Uterus (tissue), 4 donors: ENCODE measurements around the gene SNX5. TPM values are rescaled to one million over a fixed set of nuclear protein-coding genes. Genes with fewer than 3 reads are reported as not detected.

Experiments
- DNase-seq, 2 donors: peaks; one replicate each; pipeline ENCODE4 v3.0.0-alpha.2; 2019 to 2020
- H3K27ac ChIP-seq, 2 donors: fragments of 200-600 bp; sonication (generic); 1 replicate in 1 of 2; 2 replicates in 1 of 2; pipeline ENCODE4 v1.5.1; 2016 to 2018
- H3K27me3 ChIP-seq, 2 donors: fragments of 200-600 bp; sonication (generic); one replicate each; pipeline ENCODE4 v1.5.1; 2018 to 2019; ENCODE audit warnings: control low read depth in 1 of 2
- H3K36me3 ChIP-seq, 2 donors: fragments of 200-600 bp; sonication (generic); one replicate each; pipeline ENCODE4 v1.5.1; 2019; ENCODE audit warnings: control low read depth in 1 of 2
- H3K4me1 ChIP-seq, 2 donors: fragments of 200-600 bp; sonication (generic); one replicate each; pipeline ENCODE4 v1.5.1; 2018 to 2019; ENCODE audit warnings: control low read depth in 1 of 2
- H3K4me3 ChIP-seq, 2 donors: fragments of 200-600 bp; sonication (generic); 1 replicate in 1 of 2; 2 replicates in 1 of 2; pipeline ENCODE4 v1.5.1; 2018 to 2019; ENCODE audit warnings: mild to moderate bottlenecking in 1 of 2
- H3K9me3 ChIP-seq, 2 donors: fragments of 200-600 bp; sonication (generic); one replicate each; pipeline ENCODE4 v1.5.1; 2019; ENCODE audit warnings: control low read depth in 1 of 2
- POLR2A ChIP-seq, 2 donors: fragments of 450-650 bp; IDR thresholded peaks; one replicate each; pipeline ENCODE4 v1.6.1; 2016; ENCODE audit warnings: antibody characterized with exemption in 2 of 2, mild to moderate bottlenecking in 1 of 2, moderate library complexity in 1 of 2
- intact Hi-C: fragments of 100-400 bp; cut with DNase I; formaldehyde crosslinking; loops from one replicate; pipeline ENCODE4 v1.15.1; 2023; ENCODE audit warnings: low total_unique reads
- total RNA-seq, 4 donors: library from RNA; depleted of rRNA in 3 of 4; stranded (reverse); fragments of >200 nt in 3 of 4; gene quantifications; one replicate each; pipeline versions ENCODE4 v1.1.0 to v1.2.4, GENCODE V29; 2014 to 2023
- TF ChIP-seq, protein P1 (sequence below), 4 experiments: fragments of 200-600 bp in 2 of 4; fragments of 450-650 bp in 2 of 4; sonication (generic) in 2 of 4; IDR thresholded peaks; one replicate each; pipeline ENCODE4 v1.5.1; 2016 to 2019; ENCODE audit warnings: antibody characterized with exemption in 4 of 4, mild to moderate bottlenecking in 2 of 4, moderate library complexity in 1 of 4
- donor health status: DM: yes; HTN: yes; CAD: no.

The SNX5 gene
- total RNA-seq, 4 donors from 2014 or later, result 71.2 to 207 (median 110) TPM

DNA sequence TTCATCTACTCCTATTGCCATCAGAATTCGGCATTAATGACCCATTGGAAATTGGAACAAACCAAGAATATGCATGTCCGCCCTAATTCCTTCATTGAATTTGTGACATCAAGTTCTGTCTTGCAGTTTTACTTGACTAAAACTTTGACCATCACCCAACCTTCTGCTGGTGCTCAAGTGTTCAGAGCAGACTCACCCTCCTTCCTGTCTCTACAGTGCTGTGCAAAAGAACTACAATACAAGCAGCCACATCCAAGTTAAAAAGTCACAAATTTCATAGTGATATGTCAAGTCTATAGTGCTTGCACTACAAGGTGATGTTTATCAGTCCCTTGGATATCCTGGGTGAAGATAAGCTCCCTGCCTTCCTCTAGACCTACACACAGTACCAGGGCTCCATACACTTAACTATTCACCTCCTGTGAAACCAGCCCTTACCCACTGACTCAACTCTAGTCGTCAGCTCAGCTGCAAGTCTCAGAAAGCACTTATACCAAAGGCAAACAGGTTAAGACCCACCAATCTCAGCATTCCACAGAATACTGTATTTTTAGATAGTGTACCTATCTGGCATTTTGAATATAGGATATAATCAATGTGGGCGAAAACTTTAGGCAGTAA lies 23.6 kb downstream of the SNX5 start:
- no peak for DNase-seq
- no peaks in the 10 kb centered on the region for H3K36me3 ChIP-seq
- no peaks in the 10 kb centered on the region for H3K9me3 ChIP-seq
- H3K27me3 ChIP-seq, result no peaks in the 10 kb centered on the region
- H3K4me3 ChIP-seq, result no peak overlapping the region
- intact Hi-C loops, result no loop called here
- no peaks in the 10 kb centered on the region for H3K4me1 ChIP-seq
- no peak overlapping the region for H3K27ac ChIP-seq
- TF ChIP-seq POLR2A (IDR thresholded peaks at IDR 0.05), result no peak
- TF ChIP-seq, protein P1, sequence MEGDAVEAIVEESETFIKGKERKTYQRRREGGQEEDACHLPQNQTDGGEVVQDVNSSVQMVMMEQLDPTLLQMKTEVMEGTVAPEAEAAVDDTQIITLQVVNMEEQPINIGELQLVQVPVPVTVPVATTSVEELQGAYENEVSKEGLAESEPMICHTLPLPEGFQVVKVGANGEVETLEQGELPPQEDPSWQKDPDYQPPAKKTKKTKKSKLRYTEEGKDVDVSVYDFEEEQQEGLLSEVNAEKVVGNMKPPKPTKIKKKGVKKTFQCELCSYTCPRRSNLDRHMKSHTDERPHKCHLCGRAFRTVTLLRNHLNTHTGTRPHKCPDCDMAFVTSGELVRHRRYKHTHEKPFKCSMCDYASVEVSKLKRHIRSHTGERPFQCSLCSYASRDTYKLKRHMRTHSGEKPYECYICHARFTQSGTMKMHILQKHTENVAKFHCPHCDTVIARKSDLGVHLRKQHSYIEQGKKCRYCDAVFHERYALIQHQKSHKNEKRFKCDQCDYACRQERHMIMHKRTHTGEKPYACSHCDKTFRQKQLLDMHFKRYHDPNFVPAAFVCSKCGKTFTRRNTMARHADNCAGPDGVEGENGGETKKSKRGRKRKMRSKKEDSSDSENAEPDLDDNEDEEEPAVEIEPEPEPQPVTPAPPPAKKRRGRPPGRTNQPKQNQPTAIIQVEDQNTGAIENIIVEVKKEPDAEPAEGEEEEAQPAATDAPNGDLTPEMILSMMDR (IDR thresholded peaks at IDR 0.05), result no peak

DNA sequence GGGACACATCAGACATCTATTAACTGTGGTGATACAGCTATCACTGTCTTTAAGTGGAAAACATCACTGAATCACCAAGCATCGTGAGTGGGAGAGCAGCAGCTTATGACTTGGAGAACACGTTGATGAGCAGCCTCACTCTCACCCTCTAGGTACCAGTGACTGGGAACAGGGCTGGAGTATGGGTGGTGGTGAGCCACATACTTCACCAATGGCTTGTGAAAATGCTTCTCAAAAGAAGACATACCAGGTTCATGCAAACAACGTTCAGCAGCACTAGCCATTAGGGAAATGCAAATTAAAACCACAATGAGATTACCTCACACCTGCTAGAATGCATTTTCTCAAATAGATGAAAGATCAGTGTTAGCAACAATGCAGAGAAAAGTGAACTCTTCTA lies 25.3 kb downstream of the SNX5 start:
- peaks cover 0 to 3% of the 10 kb centered on the region in 2 donors for H3K4me1 ChIP-seq
- no peaks in the 10 kb centered on the region for H3K27me3 ChIP-seq
- no peaks in the 10 kb centered on the region for H3K9me3 ChIP-seq
- H3K4me3 ChIP-seq, result no peak overlapping the region
- no peak overlapping the region for H3K27ac ChIP-seq
- TF ChIP-seq POLR2A (IDR thresholded peaks at IDR 0.05), result no peak
- TF ChIP-seq, protein P1 (IDR thresholded peaks at IDR 0.05), result no peak
- intact Hi-C loops, result no loop called here
- no peaks in the 10 kb centered on the region for H3K36me3 ChIP-seq
- no peak for DNase-seq

DNA sequence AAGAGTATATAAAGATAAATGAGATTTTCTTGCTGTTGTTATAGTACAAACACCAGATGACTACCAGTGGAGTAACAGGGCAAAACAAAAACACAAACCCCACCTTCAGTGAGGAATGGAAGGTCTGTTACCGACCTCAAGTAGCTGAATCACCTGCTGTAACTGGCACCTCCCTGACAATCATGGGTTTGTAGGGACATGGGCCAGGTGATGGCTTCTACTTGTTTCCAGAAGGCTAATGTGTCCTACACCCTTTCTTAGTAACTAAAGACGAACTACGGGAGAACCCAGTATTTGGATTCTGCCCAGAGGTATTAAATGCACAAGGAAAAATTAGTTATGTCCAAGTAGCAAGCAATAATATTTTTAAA lies 26.8 kb downstream of the SNX5 start:
- H3K27ac ChIP-seq, result no peak overlapping the region
- intact Hi-C loops, result no loop called here
- no peak for DNase-seq
- H3K36me3 ChIP-seq, result no peaks in the 10 kb centered on the region
- H3K4me1 ChIP-seq, result peaks cover 3 to 5% of the 10 kb centered on the region in 2 donors
- no peak for TF ChIP-seq POLR2A (IDR thresholded peaks at IDR 0.05)
- TF ChIP-seq, protein P1 (IDR thresholded peaks at IDR 0.05), result no peak
- H3K27me3 ChIP-seq, result no peaks in the 10 kb centered on the region
- no peak overlapping the region for H3K4me3 ChIP-seq
- no peaks in the 10 kb centered on the region for H3K9me3 ChIP-seq

- intact Hi-C loops, result no loop called here
- Histone ChIP-seq H3K27me3 (no peaks in the 10 kb centered on the region), H3K4me3 (no peak overlapping the region), H3K9me3 (no peaks in the 10 kb centered on the region), H3K4me1 (peaks cover 3 to 10% of the 10 kb centered on the region in 2 donors), H3K36me3 (no peaks in the 10 kb centered on the region), H3K27ac (no peak overlapping the region)
- TF ChIP-seq, protein P1 (IDR thresholded peaks at IDR 0.05), result no peak
- TF ChIP-seq POLR2A (IDR thresholded peaks at IDR 0.05), result no peak
- no peak for DNase-seq
These were observed 27.3 kb downstream of the SNX5 start for GRCh38 chr20:17941087-17941825.

DNA sequence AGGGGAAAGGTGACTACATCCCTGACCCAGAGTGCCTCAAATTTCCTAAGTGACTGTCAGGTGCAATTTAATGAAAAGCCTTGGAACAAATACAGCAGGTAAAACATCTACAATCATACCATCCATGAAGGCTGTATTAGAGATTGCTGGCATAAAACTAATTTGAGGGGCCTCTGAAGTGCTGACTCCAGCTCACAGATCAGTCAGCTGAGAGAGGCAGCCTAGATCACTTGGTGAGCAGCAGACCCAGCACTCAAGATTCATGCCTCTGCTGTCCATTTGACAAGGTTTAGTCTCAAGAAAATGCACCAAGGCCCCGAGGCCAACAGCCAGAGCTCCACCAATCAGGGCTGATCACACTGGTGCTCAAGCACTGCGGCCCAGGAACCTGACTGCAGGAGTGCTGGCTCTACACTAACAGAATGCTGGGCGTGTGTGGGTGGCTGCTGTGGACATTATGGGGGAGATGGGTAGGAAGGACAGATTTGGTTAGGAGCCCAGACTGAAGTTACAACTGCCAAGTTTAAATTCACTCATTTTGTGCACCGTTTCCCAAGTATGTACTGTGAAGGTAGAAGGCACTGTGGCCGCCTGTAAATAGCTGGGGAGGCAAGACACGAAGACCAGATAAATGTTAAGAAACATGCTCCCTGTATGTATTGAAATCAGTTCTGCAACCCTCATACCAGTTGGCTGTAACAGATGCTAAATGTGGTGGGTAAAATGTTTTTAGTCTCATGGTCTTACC lies 28.2 kb downstream of the SNX5 start:
- no peaks in the 10 kb centered on the region for H3K36me3 ChIP-seq
- intact Hi-C loops, result no loop called here
- H3K27me3 ChIP-seq, result no peaks in the 10 kb centered on the region
- no peaks in the 10 kb centered on the region for H3K9me3 ChIP-seq
- H3K4me1 ChIP-seq, result peaks cover 3 to 10% of the 10 kb centered on the region in 2 donors
- no peak for DNase-seq
- H3K4me3 ChIP-seq, result no peak overlapping the region
- peak overlapping the region in 1 of 2 donors; percentile 14 for H3K27ac ChIP-seq
- TF ChIP-seq POLR2A (IDR thresholded peaks at IDR 0.05), result no peak
